Hair follicle dermal papilla cell (primary cell): ENCODE data around the gene FBRSL1. TPM values are rescaled to one million over a fixed set of nuclear protein-coding genes. Genes with fewer than 3 reads are reported as not detected.

Source experiments
- total RNA-seq: library from RNA; depleted of rRNA; stranded (reverse); fragments of >200 nt; gene quantifications from 2 replicates; pipeline ENCODE4 v1.2.3, GENCODE V29; 2012

Gene FBRSL1
- 2.4 and 2.9 TPM in 2 replicates for total RNA-seq

GRCh38 chr12:132489602-132490266, at the start of gene FBRSL1:
Gene FBRSL1 (plus strand): TSS chr12:132490151.

Other genes with a start within 250 kb of the FBRSL1 start
- not detected in 2 replicates for gene GALNT9, start 160.6 kb upstream of the FBRSL1 start, total RNA-seq
- gene LRCOL1, start 120.4 kb downstream of the FBRSL1 start, total RNA-seq = not detected in 2 replicates
- gene P2RX2, start 128.6 kb downstream of the FBRSL1 start, total RNA-seq = not detected in 2 replicates
- gene POLE, start 197.2 kb downstream of the FBRSL1 start, total RNA-seq = 14.8 and 16.9 TPM in 2 replicates
- gene PXMP2, start 197.4 kb downstream of the FBRSL1 start, total RNA-seq = 13.7 and 15.4 TPM in 2 replicates
- gene PGAM5, start 220.7 kb downstream of the FBRSL1 start, total RNA-seq = 24.5 and 30.0 TPM in 2 replicates